D721Med (cell line): ENCODE results near the gene FOXR1.

Source experiments
- DNase-seq: peaks from one replicate; pipeline ENCODE4 v3.0.0; 2011; ENCODE audit warnings: low spot score; ENCODE audit not compliant: insufficient read length
- FAIRE-seq: peaks from 2 replicates; lab custom pipeline; 2011; peaks lifted over from hg19 to GRCh38; lab: Jason Lieb, UNC
- TF ChIP-seq, protein P1 (sequence below): IDR thresholded peaks from 2 replicates; pipeline ENCODE4 v1.5.1; 2012; ENCODE audit warnings: mild to moderate bottlenecking, control low read depth; ENCODE audit not compliant: insufficient read depth; ENCODE audit errors: missing control alignments

FOXR1 gene, protein sequence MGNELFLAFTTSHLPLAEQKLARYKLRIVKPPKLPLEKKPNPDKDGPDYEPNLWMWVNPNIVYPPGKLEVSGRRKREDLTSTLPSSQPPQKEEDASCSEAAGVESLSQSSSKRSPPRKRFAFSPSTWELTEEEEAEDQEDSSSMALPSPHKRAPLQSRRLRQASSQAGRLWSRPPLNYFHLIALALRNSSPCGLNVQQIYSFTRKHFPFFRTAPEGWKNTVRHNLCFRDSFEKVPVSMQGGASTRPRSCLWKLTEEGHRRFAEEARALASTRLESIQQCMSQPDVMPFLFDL

GRCh38 chr11:118971646-118972045 is at the start of gene FOXR1:
FOXR1 (plus strand) TSS chr11:118971761; CDS start chr11:118971932, 171 bp downstream.
- FAIRE-seq (no peak), DNase-seq (no peak)
- TF ChIP-seq, protein P1, sequence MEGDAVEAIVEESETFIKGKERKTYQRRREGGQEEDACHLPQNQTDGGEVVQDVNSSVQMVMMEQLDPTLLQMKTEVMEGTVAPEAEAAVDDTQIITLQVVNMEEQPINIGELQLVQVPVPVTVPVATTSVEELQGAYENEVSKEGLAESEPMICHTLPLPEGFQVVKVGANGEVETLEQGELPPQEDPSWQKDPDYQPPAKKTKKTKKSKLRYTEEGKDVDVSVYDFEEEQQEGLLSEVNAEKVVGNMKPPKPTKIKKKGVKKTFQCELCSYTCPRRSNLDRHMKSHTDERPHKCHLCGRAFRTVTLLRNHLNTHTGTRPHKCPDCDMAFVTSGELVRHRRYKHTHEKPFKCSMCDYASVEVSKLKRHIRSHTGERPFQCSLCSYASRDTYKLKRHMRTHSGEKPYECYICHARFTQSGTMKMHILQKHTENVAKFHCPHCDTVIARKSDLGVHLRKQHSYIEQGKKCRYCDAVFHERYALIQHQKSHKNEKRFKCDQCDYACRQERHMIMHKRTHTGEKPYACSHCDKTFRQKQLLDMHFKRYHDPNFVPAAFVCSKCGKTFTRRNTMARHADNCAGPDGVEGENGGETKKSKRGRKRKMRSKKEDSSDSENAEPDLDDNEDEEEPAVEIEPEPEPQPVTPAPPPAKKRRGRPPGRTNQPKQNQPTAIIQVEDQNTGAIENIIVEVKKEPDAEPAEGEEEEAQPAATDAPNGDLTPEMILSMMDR: no peak

GRCh38 chr11:118921929-118922744 is 49.4 kb upstream of the FOXR1 start:
- DNase-seq (no peak), FAIRE-seq (no peak)
- TF ChIP-seq, protein P1: no peak

DNA sequence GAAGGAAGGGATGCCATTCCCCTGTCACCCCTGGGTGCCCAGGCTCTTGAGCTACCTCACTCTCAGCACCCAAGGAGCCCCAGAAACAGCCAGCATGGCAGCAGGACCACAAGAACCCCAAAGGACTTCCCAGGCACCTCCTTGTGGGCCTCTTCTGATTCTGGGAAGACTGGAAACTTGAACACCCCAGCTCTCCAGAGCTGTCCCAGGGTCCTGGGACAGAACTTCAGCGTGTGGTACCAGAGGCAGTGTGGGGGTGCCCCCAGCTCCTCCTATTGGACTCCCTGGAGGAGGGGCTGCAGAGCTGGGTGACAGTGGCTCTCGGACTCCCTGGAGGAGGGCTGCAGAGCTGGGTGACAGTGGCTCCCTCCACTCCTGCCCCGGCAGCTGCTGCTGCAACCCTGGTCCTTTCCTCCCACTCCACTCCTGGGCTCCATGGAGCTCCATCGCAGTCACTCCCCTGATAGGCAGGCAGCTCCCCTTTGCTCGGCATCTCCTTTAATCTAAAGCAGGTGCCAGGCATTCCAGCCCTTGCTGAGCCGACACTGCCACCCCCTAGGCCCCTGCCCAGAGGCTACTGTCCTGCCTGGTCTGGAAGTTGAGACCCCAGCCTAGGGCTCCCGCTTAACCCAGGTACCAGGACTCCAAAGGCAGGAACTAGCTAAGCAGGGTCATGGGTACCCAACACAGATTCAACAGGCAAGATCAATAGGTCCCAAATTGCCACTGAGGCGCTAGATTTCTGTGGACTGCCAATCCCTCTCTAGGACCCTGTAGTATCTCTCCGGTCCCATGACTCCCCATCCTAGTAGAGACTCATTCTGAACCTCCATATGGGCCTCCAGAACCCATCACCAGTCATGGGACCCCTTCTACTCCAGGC is 48.6 kb upstream of the FOXR1 start:
- DNase-seq (no peak), FAIRE-seq (no peak)
- TF ChIP-seq, protein P1: no peak

DNA sequence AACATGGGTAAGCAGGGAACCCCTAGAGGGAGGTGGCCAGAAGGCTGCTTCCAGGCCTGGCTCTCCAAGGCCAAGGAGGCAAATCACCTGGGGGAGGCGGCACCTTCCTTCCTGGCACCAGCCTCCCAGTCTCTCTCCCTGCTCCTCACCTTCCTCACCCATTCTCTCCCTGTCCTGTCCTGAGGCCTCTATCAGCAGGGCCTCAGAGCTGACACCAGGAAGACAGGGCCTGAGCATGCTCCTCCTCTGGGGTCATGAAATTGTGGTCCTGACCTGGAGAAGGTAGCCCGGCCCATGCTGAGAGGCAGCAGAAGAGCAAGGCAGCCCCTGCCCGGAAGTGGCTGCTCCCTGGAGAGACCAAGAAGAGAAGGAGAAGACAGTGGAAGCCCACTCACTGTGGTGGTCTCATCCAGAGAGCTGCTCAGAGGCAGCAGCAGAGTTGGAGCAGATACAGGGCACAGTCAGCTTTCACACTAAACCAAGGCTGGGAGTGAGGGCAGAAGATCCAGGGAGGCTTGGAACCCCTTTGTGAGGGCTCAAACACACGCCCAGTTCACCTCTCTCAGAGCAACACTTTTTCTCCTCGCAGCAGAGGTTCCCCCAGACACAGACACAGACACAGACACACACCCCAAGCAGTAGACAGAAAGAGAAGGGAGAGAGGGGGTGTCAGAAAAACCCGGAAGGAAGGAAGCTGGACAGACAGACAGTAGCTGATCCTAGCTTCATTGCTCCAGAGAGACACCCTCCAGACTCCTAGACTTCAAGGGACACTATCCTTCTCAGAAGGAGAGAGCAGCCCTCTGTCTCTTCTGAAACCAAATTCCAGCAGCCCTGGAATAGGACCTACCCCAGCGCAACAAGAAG is 47.6 kb upstream of the FOXR1 start:
- no peak for FAIRE-seq
- TF ChIP-seq, protein P1: no peak
- no peak for DNase-seq

- peak; percentile 90 for DNase-seq
- TF ChIP-seq, protein P1: no peak
- no peak for FAIRE-seq
Measured at GRCh38 chr11:118924591-118925585, 46.7 kb upstream of the FOXR1 start.
